SK-N-SH (cell line): ENCODE measurements around the gene USP31. TPM values are rescaled to one million over a fixed set of nuclear protein-coding genes. Genes with fewer than 3 reads are reported as not detected.

ENCODE experiments used
- CTCF ChIA-PET: fragments of 300-600, 350-600 bp; formaldehyde crosslinking; extraction: SDS; loops from one replicate; lab custom pipeline; 2021; lab: Yijun Ruan, JAX
- POLR2A ChIA-PET: fragments of 350-600 bp; sonication (Branson Sonifier 250); formaldehyde crosslinking; extraction: SDS; loops from one replicate; lab custom pipeline; 2020; ENCODE audit warnings: antibody characterized with exemption, inconsistent platforms; lab: Yijun Ruan, JAX
- DNase-seq: peaks from one replicate; pipeline ENCODE4 v3.0.0; 2012
- H2AFZ ChIP-seq: fragments of 200-600 bp; sonication (generic); 2 replicates; pipeline ENCODE4 v1.8.1; 2016; ENCODE audit warnings: antibody characterized with exemption, mild to moderate bottlenecking, low read depth
- H3F3A ChIP-seq: fragments of 200-600 bp; sonication (generic); replicated peaks from 2 replicates; pipeline ENCODE3; 2016; ENCODE audit warnings: antibody characterized with exemption, mild to moderate bottlenecking; ENCODE audit not compliant: insufficient read depth
- H3K27ac ChIP-seq, 2 experiments: fragments of 200-500 bp in 1 of 2; fragments of 200-600 bp in 1 of 2; sonication (Bioruptor generic) in 1 of 2; sonication (generic), shearing (Covaris generic) in 1 of 2; 2 replicates each; pipeline versions ENCODE4 v1.5.1 to v1.6.1; 2014 to 2016; ENCODE audit warnings: low read depth in 2 of 2, inconsistent platforms in 1 of 2, low read length in 1 of 2, mild to moderate bottlenecking in 1 of 2, mixed read lengths in 1 of 2
- H3K27me3 ChIP-seq: fragments of 200-600 bp; sonication (generic), shearing (Covaris generic); 2 replicates; pipeline ENCODE4 v1.6.1; 2016; ENCODE audit warnings: mixed run types; ENCODE audit not compliant: insufficient read depth
- H3K36me3 ChIP-seq, 2 experiments: fragments of 200-500 bp in 1 of 2; fragments of 200-600 bp in 1 of 2; sonication (Bioruptor generic) in 1 of 2; sonication (generic) in 1 of 2; replicated peaks in 1 of 2; 2 replicates each; pipeline versions ENCODE3 to v1.5.1; 2014 to 2016; ENCODE audit warnings: low read length in 1 of 2, mild to moderate bottlenecking in 1 of 2; ENCODE audit not compliant: insufficient read depth in 2 of 2, control insufficient read depth in 1 of 2
- H3K4me1 ChIP-seq, 2 experiments: fragments of 200-500 bp in 1 of 2; fragments of 200-600 bp in 1 of 2; sonication (Bioruptor generic) in 1 of 2; sonication (generic), shearing (Covaris generic) in 1 of 2; 2 replicates each; pipeline versions ENCODE4 v1.5.1 to v1.6.1; 2014 to 2016; ENCODE audit warnings: low read depth in 1 of 2, low read length in 1 of 2, mixed run types in 1 of 2; ENCODE audit not compliant: insufficient read depth in 2 of 2, control insufficient read depth in 1 of 2
- H3K4me2 ChIP-seq: fragments of 200-600 bp; sonication (generic), shearing (Covaris generic); 2 replicates; pipeline ENCODE4 v1.6.1; 2017; ENCODE audit warnings: mixed run types
- H3K4me3 ChIP-seq, 2 experiments: fragments of 200-500 bp in 1 of 2; fragments of 200-600 bp in 1 of 2; sonication (Bioruptor generic) in 1 of 2; sonication (generic), shearing (Covaris generic) in 1 of 2; 2 replicates each; pipeline versions ENCODE4 v1.5.1 to v1.8.1; 2014 to 2016; ENCODE audit warnings: low read depth in 2 of 2, inconsistent platforms in 1 of 2, low read length in 1 of 2, mild to moderate bottlenecking in 1 of 2, mixed read lengths in 1 of 2, moderate library complexity in 1 of 2
- H3K79me2 ChIP-seq: fragments of 200-600 bp; sonication (generic); 2 replicates; pipeline ENCODE4 v1.8.1; 2017; ENCODE audit warnings: mild to moderate bottlenecking; ENCODE audit not compliant: insufficient read depth
- H3K9ac ChIP-seq: fragments of 200-600 bp; sonication (generic); 2 replicates; pipeline ENCODE4 v1.6.1; 2017; ENCODE audit warnings: mixed run types
- H3K9me2 ChIP-seq: fragments of 200-600 bp; sonication (generic); 2 replicates; pipeline ENCODE4 v1.6.1; 2017; ENCODE audit warnings: mixed run types
- H3K9me3 ChIP-seq: fragments of 200-600 bp; sonication (generic); 2 replicates; pipeline ENCODE4 v1.6.1; 2017; ENCODE audit warnings: mixed run types, mild to moderate bottlenecking, moderate library complexity
- H4K20me1 ChIP-seq: fragments of 200-600 bp; sonication (generic); 2 replicates; pipeline ENCODE4 v1.6.1; 2017; ENCODE audit warnings: mild to moderate bottlenecking, mixed run types; ENCODE audit not compliant: insufficient read depth
- CHD2 ChIP-seq: fragments of 150-350 bp; IDR thresholded peaks from 2 replicates; pipeline ENCODE4 v1.6.1; 2018; ENCODE audit warnings: low read length; ENCODE audit not compliant: partially characterized antibody
- ELF1 ChIP-seq: IDR thresholded peaks from 2 replicates; pipeline ENCODE4 v1.4.0; 2012
- EZH2phosphoT487 ChIP-seq: fragments of 200-600 bp; sonication (generic); IDR thresholded peaks from 2 replicates; pipeline ENCODE4 v1.6.1; 2017; ENCODE audit warnings: low read depth, mixed run types, mild to moderate bottlenecking, antibody characterized with exemption, moderate library complexity, borderline replicate concordance
- FOSL2 ChIP-seq: IDR thresholded peaks from 2 replicates; pipeline ENCODE4 v1.4.0; 2012; ENCODE audit warnings: low read depth, mild to moderate bottlenecking, moderate library complexity, borderline replicate concordance
- FOXJ3 ChIP-seq: sonication (generic); formaldehyde crosslinking; IDR thresholded peaks from 2 replicates; pipeline ENCODE4 v1.5.1; 2020; ENCODE audit warnings: mild to moderate bottlenecking, missing genetic modification reagents
- MXI1 ChIP-seq: IDR thresholded peaks from 2 replicates; pipeline ENCODE4 v1.6.1; 2012; ENCODE audit warnings: mild to moderate bottlenecking, low read depth, low read length, improper control_type of control experiment
- NFIC ChIP-seq: IDR thresholded peaks from 2 replicates; pipeline ENCODE4 v1.4.0; 2012; ENCODE audit warnings: borderline replicate concordance
- NRF1 ChIP-seq: IDR thresholded peaks from 2 replicates; pipeline ENCODE4 v1.6.1; 2012; ENCODE audit warnings: low read depth, mild to moderate bottlenecking, low read length
- PBX3 ChIP-seq: IDR thresholded peaks from 2 replicates; pipeline ENCODE4; 2012
- POLR2AphosphoS5 ChIP-seq: IDR thresholded peaks from 2 replicates; pipeline ENCODE4 v1.6.1; 2012; ENCODE audit warnings: low read depth, low read length
- RCOR1 ChIP-seq: fragments of 150-350 bp; IDR thresholded peaks from 2 replicates; pipeline ENCODE4 v1.6.1; 2017; ENCODE audit warnings: antibody characterized with exemption, low read length
- REST ChIP-seq: IDR thresholded peaks from 2 replicates; pipeline ENCODE4 v1.6.1; 2012; ENCODE audit warnings: mild to moderate bottlenecking, low read depth, low read length, moderate library complexity
- RXRA ChIP-seq: IDR thresholded peaks from 2 replicates; pipeline ENCODE4 v1.4.0; 2012; ENCODE audit warnings: low read depth, mild to moderate bottlenecking, borderline replicate concordance
- SIN3A ChIP-seq: IDR thresholded peaks from 2 replicates; pipeline ENCODE4 v1.6.1; 2012; ENCODE audit warnings: low read depth, mild to moderate bottlenecking, low read length, moderate library complexity, borderline replicate concordance
- SMC3 ChIP-seq: IDR thresholded peaks from 2 replicates; pipeline ENCODE4 v1.6.1; 2012; ENCODE audit warnings: low read depth, low read length, improper control_type of control experiment
- TEAD4 ChIP-seq: IDR thresholded peaks from 2 replicates; pipeline ENCODE4 v1.4.0; 2012; ENCODE audit warnings: mild to moderate bottlenecking, borderline replicate concordance; ENCODE audit not compliant: insufficient read depth
- USF1 ChIP-seq: IDR thresholded peaks from 2 replicates; pipeline ENCODE4 v1.4.0; 2012; ENCODE audit warnings: low read depth, borderline replicate concordance
- WGBS: methylation state at CpG from one replicate; pipeline ENCODE4 v1.1.6; 2017; ENCODE audit warnings: low lambda C conversion rate; 5-methylcytosine and 5-hydroxymethylcytosine counted together
- polyA plus RNA-seq, 3 experiments: library from polyadenylated mRNA; depleted of rRNA; stranded (reverse); fragments of >200 nt; gene quantifications; 2 replicates each; pipeline ENCODE4 v1.2.3, GENCODE V29; 2012
- TF ChIP-seq, protein P1 (sequence below): fragments of 150-350 bp; IDR thresholded peaks from 2 replicates; pipeline ENCODE4 v1.6.1; 2017; ENCODE audit warnings: antibody characterized with exemption, low read length, low read depth, borderline replicate concordance
- TF ChIP-seq, protein P2 (sequence below): fragments of 150-350 bp; IDR thresholded peaks from 2 replicates; pipeline ENCODE4 v1.6.1; 2016; ENCODE audit warnings: mild to moderate bottlenecking, low read depth, low read length

USP31 gene
- polyA plus RNA-seq, 1 of the 3 experiments (the other 2 are of a cell fraction) = 3.2 TPM

GRCh38 chr16:23027386-23027785 lies 121.9 kb downstream of the USP31 start:
- no peaks in the 10 kb centered on the region for H3K36me3 ChIP-seq
- DNase-seq = no peak
- no peak overlapping the region for H3K9ac ChIP-seq
- no peaks in the 10 kb centered on the region for H3K79me2 ChIP-seq
- no peaks in the 10 kb centered on the region for H4K20me1 ChIP-seq
- no peaks in the 10 kb centered on the region for H3F3A ChIP-seq
- ChIA-PET POLR2A (no interaction called here), CTCF (interaction anchor here (1.3 to 2.1 kb wide), 2 partner anchors 31 to 409 kb away, joined by 3 to 8 read pairs; no protein-coding TSS in a partner anchor)
- H2AFZ ChIP-seq = no peak overlapping the region
- no peak overlapping the region for H3K27ac ChIP-seq
- H3K9me2 ChIP-seq = no peaks in the 10 kb centered on the region
- no peak overlapping the region for H3K4me3 ChIP-seq
- H3K4me1 ChIP-seq = peaks cover 0 to 32% of the 10 kb centered on the region in 2 experiments; a peak in 1 of 4 replicates
- TF ChIP-seq USF1 = no peak
- no peak for TF ChIP-seq RXRA
- no peak for TF ChIP-seq MXI1
- no peak for TF ChIP-seq PBX3
- TF ChIP-seq, protein P1, sequence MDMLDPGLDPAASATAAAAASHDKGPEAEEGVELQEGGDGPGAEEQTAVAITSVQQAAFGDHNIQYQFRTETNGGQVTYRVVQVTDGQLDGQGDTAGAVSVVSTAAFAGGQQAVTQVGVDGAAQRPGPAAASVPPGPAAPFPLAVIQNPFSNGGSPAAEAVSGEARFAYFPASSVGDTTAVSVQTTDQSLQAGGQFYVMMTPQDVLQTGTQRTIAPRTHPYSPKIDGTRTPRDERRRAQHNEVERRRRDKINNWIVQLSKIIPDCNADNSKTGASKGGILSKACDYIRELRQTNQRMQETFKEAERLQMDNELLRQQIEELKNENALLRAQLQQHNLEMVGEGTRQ = no peak
- no peak for TF ChIP-seq EZH2phosphoT487
- TF ChIP-seq SMC3 = no peak
- no peak for TF ChIP-seq NFIC
- TF ChIP-seq REST = no peak
- TF ChIP-seq POLR2AphosphoS5 = no peak
- TF ChIP-seq FOSL2 = no peak
- no peak for TF ChIP-seq FOXJ3 (CRISPR knock-in tag)
- TF ChIP-seq SIN3A = no peak
- no peak for TF ChIP-seq NRF1
- TF ChIP-seq RCOR1 = no peak
- TF ChIP-seq, protein P2, sequence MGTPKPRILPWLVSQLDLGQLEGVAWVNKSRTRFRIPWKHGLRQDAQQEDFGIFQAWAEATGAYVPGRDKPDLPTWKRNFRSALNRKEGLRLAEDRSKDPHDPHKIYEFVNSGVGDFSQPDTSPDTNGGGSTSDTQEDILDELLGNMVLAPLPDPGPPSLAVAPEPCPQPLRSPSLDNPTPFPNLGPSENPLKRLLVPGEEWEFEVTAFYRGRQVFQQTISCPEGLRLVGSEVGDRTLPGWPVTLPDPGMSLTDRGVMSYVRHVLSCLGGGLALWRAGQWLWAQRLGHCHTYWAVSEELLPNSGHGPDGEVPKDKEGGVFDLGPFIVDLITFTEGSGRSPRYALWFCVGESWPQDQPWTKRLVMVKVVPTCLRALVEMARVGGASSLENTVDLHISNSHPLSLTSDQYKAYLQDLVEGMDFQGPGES = no peak
- no peak for TF ChIP-seq CHD2
- TF ChIP-seq ELF1 = no peak
- TF ChIP-seq TEAD4 = no peak
- no peak overlapping the region for H3K4me2 ChIP-seq
- WGBS = 0% methylated on average over 1 of the region's 1 CpG
- H3K9me3 ChIP-seq = no peaks in the 10 kb centered on the region
- H3K27me3 ChIP-seq = no peaks in the 10 kb centered on the region
